Neural progenitor cell (in vitro differentiated cells): ENCODE data around the gene CRK. TPM values are rescaled to one million over a fixed set of nuclear protein-coding genes. Genes with fewer than 3 reads are reported as not detected.

Source experiments
- DNase-seq: peaks from one replicate; pipeline ENCODE4 v3.0.0-alpha.2; 2016; ENCODE audit warnings: low spot score
- H2AFZ ChIP-seq: fragments of 200-600 bp; sonication (generic); replicated peaks from 2 replicates; pipeline ENCODE4 v1.6.1; 2016; ENCODE audit warnings: antibody characterized with exemption
- H3F3A ChIP-seq: fragments of 200-600 bp; sonication (generic); 2 replicates; pipeline ENCODE4 v1.6.1; 2016; ENCODE audit warnings: antibody characterized with exemption, low read depth
- H3K27ac ChIP-seq: fragments of 200-600 bp; sonication (generic); 2 replicates; pipeline ENCODE4 v1.5.1; 2016; ENCODE audit warnings: mild to moderate bottlenecking
- H3K27me3 ChIP-seq: fragments of 200-600 bp; sonication (generic); 2 replicates; pipeline ENCODE4 v1.6.1; 2016; ENCODE audit warnings: mild to moderate bottlenecking, moderate library complexity
- H3K36me3 ChIP-seq: fragments of 200-600 bp; sonication (generic); 2 replicates; pipeline ENCODE4 v1.5.1; 2016
- H3K4me1 ChIP-seq: fragments of 200-600 bp; sonication (generic); 2 replicates; pipeline ENCODE4 v1.6.1; 2016; ENCODE audit warnings: mixed run types
- H3K4me2 ChIP-seq: fragments of 200-600 bp; sonication (generic); 2 replicates; pipeline ENCODE4 v1.6.1; 2016
- H3K4me3 ChIP-seq: fragments of 200-600 bp; sonication (generic); 2 replicates; pipeline ENCODE4 v1.5.1; 2016
- H3K79me2 ChIP-seq: fragments of 200-600 bp; sonication (generic); 2 replicates; pipeline ENCODE4 v1.6.1; 2016; ENCODE audit warnings: low read depth
- H3K9ac ChIP-seq: fragments of 200-600 bp; sonication (generic); 2 replicates; pipeline ENCODE4 v1.6.1; 2016
- H3K9me3 ChIP-seq: fragments of 200-600 bp; sonication (generic); 2 replicates; pipeline ENCODE4 v1.5.1; 2016; ENCODE audit warnings: low read depth
- H4K20me1 ChIP-seq: fragments of 200-600 bp; sonication (generic); 2 replicates; pipeline ENCODE4 v1.6.1; 2016; ENCODE audit warnings: low read depth
- H3K27ac Mint-ChIP-seq: 3 replicates; pipeline ENCODE4 v1.8.0; 2021; ENCODE audit warnings: mixed read lengths
- H3K27me3 Mint-ChIP-seq: 2 replicates; pipeline ENCODE4 v1.8.0; 2022; ENCODE audit warnings: low read depth, mild to moderate bottlenecking, inconsistent platforms, moderate library complexity, mixed read lengths; ENCODE audit not compliant: insufficient read depth
- H3K36me3 Mint-ChIP-seq: 3 replicates; pipeline ENCODE4 v1.8.0; 2021; ENCODE audit warnings: mixed read lengths
- H3K4me1 Mint-ChIP-seq: 3 replicates; pipeline ENCODE4 v1.8.0; 2021; ENCODE audit warnings: mixed read lengths
- H3K4me3 Mint-ChIP-seq: 3 replicates; pipeline ENCODE4 v1.8.0; 2021; ENCODE audit warnings: mild to moderate bottlenecking, moderate library complexity, mixed read lengths
- H3K9me3 Mint-ChIP-seq: 3 replicates; pipeline ENCODE4 v1.8.0; 2020; ENCODE audit warnings: mixed read lengths
- CTCF ChIP-seq: fragments of 200-600 bp; sonication (generic); IDR thresholded peaks from 2 replicates; pipeline ENCODE4 v1.5.1; 2017; ENCODE audit warnings: antibody characterized with exemption, mild to moderate bottlenecking
- EZH2 ChIP-seq: fragments of 200-600 bp; sonication (generic); IDR thresholded peaks from 2 replicates; pipeline ENCODE4 v1.6.1; 2017; ENCODE audit warnings: antibody characterized with exemption, mild to moderate bottlenecking, moderate library complexity
- EZH2phosphoT487 ChIP-seq: fragments of 200-600 bp; sonication (generic); IDR thresholded peaks from 2 replicates; pipeline ENCODE4 v1.6.1; 2017; ENCODE audit warnings: antibody characterized with exemption
- total RNA-seq: library from RNA; depleted of rRNA; stranded (reverse); fragments of >200 nt; gene quantifications from 2 replicates; pipeline ENCODE4 v1.2.3, GENCODE V29; 2015; ENCODE audit warnings: low replicate concordance

Gene CRK
- total RNA-seq, 1 donor from 2014 or later, result 59.6 TPM

- H3K27ac ChIP-seq, result no peak overlapping the region
- no peaks in the 10 kb centered on the region for H3K79me2 ChIP-seq
- no peaks in the 10 kb centered on the region for H3K9me3 ChIP-seq
- H3K4me3 ChIP-seq, result no peak overlapping the region
- H3K4me2 ChIP-seq, result no peak overlapping the region
- H3K4me3 Mint-ChIP-seq, result no peak overlapping the region
- peaks cover 11% of the 10 kb centered on the region for H3F3A ChIP-seq
- peaks cover 4% of the 10 kb centered on the region for H3K4me1 ChIP-seq
- no peak for DNase-seq
- peaks cover 10% of the 10 kb centered on the region for H4K20me1 ChIP-seq
- H3K36me3 Mint-ChIP-seq, result peaks cover 9% of the 10 kb centered on the region
- H3K36me3 ChIP-seq, result no peaks in the 10 kb centered on the region
- H3K9me3 Mint-ChIP-seq, result no peaks in the 10 kb centered on the region
- H2AFZ ChIP-seq, result no peak overlapping the region
- H3K4me1 Mint-ChIP-seq, result peaks cover 36% of the 10 kb centered on the region
- H3K27ac Mint-ChIP-seq, result no peak overlapping the region
- no peak for TF ChIP-seq EZH2phosphoT487
- H3K27me3 ChIP-seq, result no peaks in the 10 kb centered on the region
- no peak overlapping the region for H3K9ac ChIP-seq
- H3K27me3 Mint-ChIP-seq, result peaks cover 12% of the 10 kb centered on the region
Measured at GRCh38 chr17:1470071-1470754, 14.2 kb upstream of the CRK start.

- no peaks in the 10 kb centered on the region for H3K27me3 ChIP-seq
- peak overlapping the region; percentile 43 for H3K4me3 Mint-ChIP-seq
- no peak overlapping the region for H3K4me3 ChIP-seq
- no peak overlapping the region for H3K9ac ChIP-seq
- no peak overlapping the region for H3K27ac Mint-ChIP-seq
- H3K4me1 ChIP-seq, result peaks cover 4% of the 10 kb centered on the region
- DNase-seq, result peak; percentile 72
- no peak overlapping the region for H3K4me2 ChIP-seq
- H3F3A ChIP-seq, result peaks cover 11% of the 10 kb centered on the region
- no peaks in the 10 kb centered on the region for H3K36me3 ChIP-seq
- no peak overlapping the region for H2AFZ ChIP-seq
- H3K27ac ChIP-seq, result no peak overlapping the region
- H3K27me3 Mint-ChIP-seq, result peaks cover 12% of the 10 kb centered on the region
- peaks cover 10% of the 10 kb centered on the region for H4K20me1 ChIP-seq
- no peaks in the 10 kb centered on the region for H3K9me3 ChIP-seq
- no peaks in the 10 kb centered on the region for H3K9me3 Mint-ChIP-seq
- peaks cover 10% of the 10 kb centered on the region for H3K36me3 Mint-ChIP-seq
- no peaks in the 10 kb centered on the region for H3K79me2 ChIP-seq
- H3K4me1 Mint-ChIP-seq, result peaks cover 32% of the 10 kb centered on the region
- no peak for TF ChIP-seq EZH2
- TF ChIP-seq CTCF, result no peak
- TF ChIP-seq EZH2phosphoT487, result no peak
Measured at GRCh38 chr17:1469231-1469852, 13.3 kb upstream of the CRK start.

GRCh38 chr17:1467898-1468492 lies 12.0 kb upstream of the CRK start:
- H3K4me1 Mint-ChIP-seq, result peaks cover 27% of the 10 kb centered on the region
- no peaks in the 10 kb centered on the region for H3K9me3 Mint-ChIP-seq
- Histone ChIP-seq H3K27ac (no peak overlapping the region), H3K4me1 (peaks cover 4% of the 10 kb centered on the region), H3K9me3 (no peaks in the 10 kb centered on the region), H3K9ac (no peak overlapping the region), H3K36me3 (no peaks in the 10 kb centered on the region), H3K4me3 (no peak overlapping the region), H3F3A (peaks cover 11% of the 10 kb centered on the region), H3K79me2 (no peaks in the 10 kb centered on the region), H3K4me2 (no peak overlapping the region), H3K27me3 (no peaks in the 10 kb centered on the region), H2AFZ (no peak overlapping the region), H4K20me1 (peaks cover 10% of the 10 kb centered on the region)
- DNase-seq, result peak; percentile 40
- no peak overlapping the region for H3K4me3 Mint-ChIP-seq
- H3K27ac Mint-ChIP-seq, result no peak overlapping the region
- peaks cover 13% of the 10 kb centered on the region for H3K36me3 Mint-ChIP-seq
- TF ChIP-seq EZH2, result no peak
- no peak for TF ChIP-seq CTCF
- TF ChIP-seq EZH2phosphoT487, result no peak
- H3K27me3 Mint-ChIP-seq, result peaks cover 6% of the 10 kb centered on the region

GRCh38 chr17:1467258-1467657 lies 11.2 kb upstream of the CRK start:
- Histone ChIP-seq H3K9me3 (no peaks in the 10 kb centered on the region), H4K20me1 (peaks cover 10% of the 10 kb centered on the region), H3K4me3 (no peak overlapping the region), H3K4me2 (no peak overlapping the region), H3K27me3 (no peaks in the 10 kb centered on the region), H3K9ac (no peak overlapping the region), H3K36me3 (no peaks in the 10 kb centered on the region), H3K4me1 (peaks cover under 1% of the 10 kb centered on the region), H3K27ac (no peak overlapping the region), H3F3A (peaks cover 11% of the 10 kb centered on the region), H3K79me2 (no peaks in the 10 kb centered on the region), H2AFZ (no peak overlapping the region)
- Mint-ChIP-seq H3K27ac (no peak overlapping the region), H3K36me3 (peaks cover 13% of the 10 kb centered on the region), H3K4me3 (no peak overlapping the region), H3K9me3 (no peaks in the 10 kb centered on the region), H3K4me1 (peaks cover 21% of the 10 kb centered on the region), H3K27me3 (peaks cover 9% of the 10 kb centered on the region)
- TF ChIP-seq CTCF (no peak), EZH2 (no peak), EZH2phosphoT487 (no peak)
- no peak for DNase-seq
